Measurements from ENCODE around the gene ABR.

DNA sequence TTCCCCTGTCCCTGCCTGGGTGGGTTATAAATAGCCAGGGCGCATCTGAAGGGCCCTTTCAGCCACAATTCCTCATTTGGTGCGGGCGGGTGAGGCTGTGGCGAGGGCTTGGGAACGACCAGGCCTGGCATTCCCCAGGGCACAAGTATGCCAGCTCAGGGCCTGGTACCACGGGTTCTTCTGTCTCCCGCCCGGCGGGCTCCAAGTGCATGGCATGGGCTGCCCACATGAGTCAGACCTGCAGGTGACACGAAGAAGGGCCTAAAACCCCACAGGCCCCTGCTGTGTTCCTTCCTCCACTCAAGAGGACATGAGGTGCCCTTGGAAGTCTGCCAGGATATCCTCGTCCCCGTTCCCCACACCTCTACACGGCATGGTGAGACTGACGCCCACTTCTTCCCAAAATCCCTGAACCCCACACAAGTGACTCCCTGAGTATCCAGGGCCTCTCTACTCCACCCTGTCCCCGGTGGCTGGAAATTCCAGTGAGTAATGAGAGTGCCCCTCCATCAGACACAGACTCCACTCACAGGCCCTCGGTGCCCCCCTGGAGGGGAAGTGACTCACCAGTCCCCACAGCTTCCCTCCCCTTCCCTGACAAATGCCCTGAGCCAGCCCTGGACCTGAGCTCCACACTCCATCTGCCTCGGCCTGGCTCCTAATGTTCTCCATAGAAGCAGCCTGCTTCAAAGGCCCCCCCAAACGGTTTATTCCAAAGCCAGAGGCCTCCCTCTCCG is 68.8 kb downstream of the ABR start:
- TF ChIP-seq, protein P1, sequence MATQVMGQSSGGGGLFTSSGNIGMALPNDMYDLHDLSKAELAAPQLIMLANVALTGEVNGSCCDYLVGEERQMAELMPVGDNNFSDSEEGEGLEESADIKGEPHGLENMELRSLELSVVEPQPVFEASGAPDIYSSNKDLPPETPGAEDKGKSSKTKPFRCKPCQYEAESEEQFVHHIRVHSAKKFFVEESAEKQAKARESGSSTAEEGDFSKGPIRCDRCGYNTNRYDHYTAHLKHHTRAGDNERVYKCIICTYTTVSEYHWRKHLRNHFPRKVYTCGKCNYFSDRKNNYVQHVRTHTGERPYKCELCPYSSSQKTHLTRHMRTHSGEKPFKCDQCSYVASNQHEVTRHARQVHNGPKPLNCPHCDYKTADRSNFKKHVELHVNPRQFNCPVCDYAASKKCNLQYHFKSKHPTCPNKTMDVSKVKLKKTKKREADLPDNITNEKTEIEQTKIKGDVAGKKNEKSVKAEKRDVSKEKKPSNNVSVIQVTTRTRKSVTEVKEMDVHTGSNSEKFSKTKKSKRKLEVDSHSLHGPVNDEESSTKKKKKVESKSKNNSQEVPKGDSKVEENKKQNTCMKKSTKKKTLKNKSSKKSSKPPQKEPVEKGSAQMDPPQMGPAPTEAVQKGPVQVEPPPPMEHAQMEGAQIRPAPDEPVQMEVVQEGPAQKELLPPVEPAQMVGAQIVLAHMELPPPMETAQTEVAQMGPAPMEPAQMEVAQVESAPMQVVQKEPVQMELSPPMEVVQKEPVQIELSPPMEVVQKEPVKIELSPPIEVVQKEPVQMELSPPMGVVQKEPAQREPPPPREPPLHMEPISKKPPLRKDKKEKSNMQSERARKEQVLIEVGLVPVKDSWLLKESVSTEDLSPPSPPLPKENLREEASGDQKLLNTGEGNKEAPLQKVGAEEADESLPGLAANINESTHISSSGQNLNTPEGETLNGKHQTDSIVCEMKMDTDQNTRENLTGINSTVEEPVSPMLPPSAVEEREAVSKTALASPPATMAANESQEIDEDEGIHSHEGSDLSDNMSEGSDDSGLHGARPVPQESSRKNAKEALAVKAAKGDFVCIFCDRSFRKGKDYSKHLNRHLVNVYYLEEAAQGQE (IDR thresholded peaks at IDR 0.05; ENCODE audit: borderline replicate concordance), result no peak
- TF ChIP-seq, protein P2, sequence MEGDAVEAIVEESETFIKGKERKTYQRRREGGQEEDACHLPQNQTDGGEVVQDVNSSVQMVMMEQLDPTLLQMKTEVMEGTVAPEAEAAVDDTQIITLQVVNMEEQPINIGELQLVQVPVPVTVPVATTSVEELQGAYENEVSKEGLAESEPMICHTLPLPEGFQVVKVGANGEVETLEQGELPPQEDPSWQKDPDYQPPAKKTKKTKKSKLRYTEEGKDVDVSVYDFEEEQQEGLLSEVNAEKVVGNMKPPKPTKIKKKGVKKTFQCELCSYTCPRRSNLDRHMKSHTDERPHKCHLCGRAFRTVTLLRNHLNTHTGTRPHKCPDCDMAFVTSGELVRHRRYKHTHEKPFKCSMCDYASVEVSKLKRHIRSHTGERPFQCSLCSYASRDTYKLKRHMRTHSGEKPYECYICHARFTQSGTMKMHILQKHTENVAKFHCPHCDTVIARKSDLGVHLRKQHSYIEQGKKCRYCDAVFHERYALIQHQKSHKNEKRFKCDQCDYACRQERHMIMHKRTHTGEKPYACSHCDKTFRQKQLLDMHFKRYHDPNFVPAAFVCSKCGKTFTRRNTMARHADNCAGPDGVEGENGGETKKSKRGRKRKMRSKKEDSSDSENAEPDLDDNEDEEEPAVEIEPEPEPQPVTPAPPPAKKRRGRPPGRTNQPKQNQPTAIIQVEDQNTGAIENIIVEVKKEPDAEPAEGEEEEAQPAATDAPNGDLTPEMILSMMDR (IDR thresholded peaks at IDR 0.05; ENCODE audit: poor library complexity, severe bottlenecking), result no peak
- no peak for TF ChIP-seq EP300 (conservative IDR thresholded peaks at IDR 0.05; ENCODE audit: poor library complexity, severe bottlenecking)
- TF ChIP-seq RAD21 (conservative IDR thresholded peaks at IDR 0.05), result no peak
- no peak for TF ChIP-seq POLR2AphosphoS5 (IDR thresholded peaks at IDR 0.05)
- TF ChIP-seq TAF1 (IDR thresholded peaks at IDR 0.05; ENCODE audit: low read depth), result no peak
- no peak for TF ChIP-seq SMC3 (conservative IDR thresholded peaks at IDR 0.05; ENCODE audit: poor library complexity)
- no peak for TF ChIP-seq EZH2 (IDR thresholded peaks at IDR 0.05; ENCODE audit: borderline replicate concordance, insufficient read depth, low read length, poor library complexity, severe bottlenecking)
- no peak for TF ChIP-seq MXI1 (conservative IDR thresholded peaks at IDR 0.05; ENCODE audit: poor library complexity, severe bottlenecking)
